HG03460 (cell line): ENCODE results near the gene GPR50.

Source experiments
- ATAC-seq: cut with Tn5 transposase; IDR thresholded peaks from one replicate; pipeline ENCODE4 v1.9.1; 2021; ENCODE audit not compliant: unreplicated experiment

GPR50 gene

GRCh38 chrX:151176231-151176750 is at the start of gene GPR50:
TSS of gene GPR50 (plus strand) at chrX:151176584. CDS start at chrX:151176722, 138 bp downstream.
- ATAC-seq = no peak

- ATAC-seq = no peak
Measured at GRCh38 chrX:151132531-151132930, 43.9 kb upstream of the GPR50 start.

GRCh38 chrX:151151665-151152267 is 24.6 kb upstream of the GPR50 start:
- ATAC-seq = peak; percentile 68

- ATAC-seq = no peak
Measured at GRCh38 chrX:151153086-151153485, 23.3 kb upstream of the GPR50 start.

GRCh38 chrX:151153667-151154066 is 22.7 kb upstream of the GPR50 start:
- no peak for ATAC-seq

GRCh38 chrX:151155234-151155633 is 21.1 kb upstream of the GPR50 start:
- no peak for ATAC-seq

- ATAC-seq = no peak
Measured at GRCh38 chrX:151161690-151162089, 14.7 kb upstream of the GPR50 start.

- ATAC-seq = no peak
Measured at GRCh38 chrX:151167791-151168345, 8.5 kb upstream of the GPR50 start.

- ATAC-seq = no peak
Measured at GRCh38 chrX:151169783-151170182, 6.6 kb upstream of the GPR50 start.

GRCh38 chrX:151174581-151175282 is 1.7 kb upstream of the GPR50 start:
- no peak for ATAC-seq

GRCh38 chrX:151175283-151176062 is 911 bp upstream of the GPR50 start:
- no peak for ATAC-seq

- ATAC-seq = no peak
Measured at GRCh38 chrX:151177141-151178027, 1.0 kb downstream of the GPR50 start.

GRCh38 chrX:151178746-151179145 is 2.4 kb downstream of the GPR50 start:
- ATAC-seq = no peak

- no peak for ATAC-seq
Measured at GRCh38 chrX:151180400-151180799, 4.0 kb downstream of the GPR50 start.

- no peak for ATAC-seq
Measured at GRCh38 chrX:151181088-151181487, 4.7 kb downstream of the GPR50 start.

- ATAC-seq = no peak
Measured at GRCh38 chrX:151183233-151183753, 6.9 kb downstream of the GPR50 start.

GRCh38 chrX:151183912-151184565 is 7.7 kb downstream of the GPR50 start:
- ATAC-seq = no peak

- peak; percentile 54 for ATAC-seq
Measured at GRCh38 chrX:151184705-151185104, 8.3 kb downstream of the GPR50 start.

- no peak for ATAC-seq
Measured at GRCh38 chrX:151206871-151207270, 30.5 kb downstream of the GPR50 start.

GRCh38 chrX:151225843-151226242 is 49.5 kb downstream of the GPR50 start:
- no peak for ATAC-seq
